NOMO-1 treated with dmso at 0.1 percent for 144 hours (cell line): ENCODE results near the gene DOK7.
A peak's percentile ranks its signal among the peaks of the same experiment; 100 is the strongest.

Experiments
- DNase-seq: peaks from one replicate; lab custom pipeline; 2025; ENCODE audit not compliant: unreplicated experiment; lab: John Stamatoyannopoulos, UW

The DOK7 gene

DNA sequence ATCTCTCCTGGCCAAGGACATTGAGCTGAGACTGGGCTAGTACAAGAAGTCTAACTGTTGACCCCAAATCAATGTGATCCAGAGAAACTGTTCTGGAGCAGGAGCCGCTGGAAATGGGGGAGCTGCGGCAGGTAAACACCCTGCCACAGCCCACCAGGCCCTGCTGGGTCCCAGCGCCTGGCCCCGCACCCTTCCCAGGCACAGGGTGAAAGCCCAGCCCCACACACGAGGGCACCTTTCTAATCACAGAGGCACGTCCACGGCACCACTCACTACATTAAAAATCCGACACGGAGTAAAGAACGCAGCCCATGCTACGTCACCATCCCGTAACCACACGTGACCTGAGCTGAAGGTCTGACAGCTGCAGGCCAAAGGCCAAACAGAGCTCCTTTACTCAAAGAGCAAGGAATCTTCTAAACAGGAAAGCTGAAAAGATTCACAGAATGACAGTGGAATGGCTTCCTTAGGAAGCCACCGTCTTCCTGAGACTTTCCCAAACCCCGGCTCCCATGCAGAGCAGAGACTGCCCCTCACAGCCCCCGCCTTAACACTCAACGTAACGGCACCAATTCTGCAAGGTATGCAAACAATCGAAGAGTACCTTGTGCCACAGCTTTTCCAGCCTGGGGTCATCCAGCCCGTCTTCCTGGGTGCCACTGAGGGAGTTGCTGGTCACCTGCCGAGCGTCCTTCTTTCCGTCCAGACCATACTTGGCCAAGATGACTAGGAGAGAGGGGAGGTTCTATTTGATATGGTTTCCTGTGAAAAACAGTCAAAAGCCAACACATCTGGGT lies 56.6 kb downstream of the DOK7 start:
- no peak for DNase-seq

- DNase-seq, result no peak
These were observed 57.2 kb downstream of the DOK7 start for GRCh38 chr4:3520276-3520675.

DNA sequence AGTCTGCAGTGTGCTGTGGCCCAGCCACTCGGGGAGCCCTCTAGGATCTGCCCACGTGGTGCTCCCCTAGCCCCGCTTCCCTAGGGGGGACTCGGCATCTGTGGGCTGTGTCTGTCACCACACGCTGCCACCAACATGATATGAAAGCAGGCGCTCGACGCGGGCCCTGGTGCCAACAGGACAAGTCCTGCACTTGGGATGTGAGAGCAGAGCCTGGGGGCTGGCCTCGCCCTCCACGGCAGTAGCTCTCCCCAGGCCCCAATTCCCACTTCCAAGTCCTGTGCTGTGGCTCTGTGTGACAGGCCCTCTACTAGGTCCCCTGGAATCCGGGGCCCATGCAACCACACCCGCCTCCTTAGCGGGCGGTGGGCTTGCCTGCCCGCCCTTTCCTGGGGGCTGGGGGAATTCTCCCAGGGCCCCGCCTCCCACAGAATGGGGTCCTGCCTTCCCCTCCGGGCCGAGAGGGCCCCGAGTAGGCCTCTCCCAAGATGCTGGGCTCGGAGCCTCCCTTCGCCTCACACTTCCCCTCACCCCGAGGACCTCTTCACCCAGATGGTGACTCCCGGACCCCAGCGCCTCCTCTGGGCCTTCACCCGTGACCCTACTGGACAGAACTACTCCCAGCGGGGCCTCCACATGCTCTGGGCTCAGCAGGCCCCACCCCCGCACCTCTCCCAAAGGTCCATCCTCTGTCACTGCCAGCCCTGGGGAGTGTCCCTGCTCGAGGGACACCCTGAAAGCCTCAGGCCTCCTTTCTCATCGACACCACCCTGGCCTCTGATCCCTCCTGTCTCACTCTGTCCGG lies 57.9 kb downstream of the DOK7 start:
- no peak for DNase-seq

- no peak for DNase-seq
These were observed 58.7 kb downstream of the DOK7 start for GRCh38 chr4:3521621-3522325.

- no peak for DNase-seq
These were observed 59.2 kb downstream of the DOK7 start for GRCh38 chr4:3522326-3522640.

DNA sequence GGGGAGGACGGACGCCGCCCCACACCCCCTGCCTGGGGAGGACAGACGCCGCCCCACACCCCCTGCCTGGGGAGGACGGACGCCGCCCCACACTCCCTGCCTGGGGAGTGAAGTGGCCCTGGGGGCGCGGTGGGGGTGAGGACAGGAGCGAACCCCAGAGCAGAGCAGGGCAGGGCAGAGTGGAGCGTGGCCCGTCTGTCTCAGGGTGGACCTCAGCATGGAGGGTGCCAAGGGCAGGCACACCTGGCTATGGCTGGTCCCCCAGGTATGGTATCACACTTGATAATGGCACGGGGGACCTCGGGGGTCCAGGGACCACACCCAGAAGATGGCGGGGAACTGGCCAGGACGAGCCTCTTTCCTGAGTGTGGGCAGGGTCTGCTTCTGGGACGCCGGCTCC lies 59.5 kb downstream of the DOK7 start:
- DNase-seq, result no peak

GRCh38 chr4:3523146-3523627 lies 60.1 kb downstream of the DOK7 start:
- DNase-seq, result no peak

DNA sequence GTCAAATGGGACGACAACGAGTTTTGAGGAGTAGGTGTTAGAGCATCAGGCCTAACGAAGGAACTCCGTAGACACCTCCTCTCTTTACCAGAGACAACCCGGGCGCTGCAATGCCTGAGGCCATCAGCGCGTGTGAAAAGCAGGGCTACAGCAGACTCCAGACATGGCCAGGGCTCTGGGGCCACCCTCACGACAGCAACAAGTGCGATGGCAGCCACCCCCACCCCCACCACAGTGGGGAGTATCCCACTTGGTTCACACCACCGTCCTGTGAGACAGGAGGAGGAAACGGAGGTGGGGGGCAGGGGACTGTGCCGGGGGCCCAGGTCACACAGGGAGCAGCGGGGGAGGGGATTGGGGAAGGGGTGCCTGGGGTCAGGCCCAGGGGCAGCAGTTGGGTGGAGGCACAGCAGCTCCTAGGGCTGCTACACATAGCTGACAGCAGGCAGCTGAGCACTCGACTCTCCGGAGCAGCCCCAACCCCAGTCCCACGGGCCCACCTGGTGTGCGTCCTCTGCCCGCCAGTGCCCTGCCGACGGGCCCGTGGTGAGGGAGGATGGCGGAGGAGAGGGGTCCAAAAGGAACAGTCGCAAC lies 60.6 kb downstream of the DOK7 start:
- no peak for DNase-seq

- no peak for DNase-seq
These were observed 61.2 kb downstream of the DOK7 start for GRCh38 chr4:3524349-3524748.

DNA sequence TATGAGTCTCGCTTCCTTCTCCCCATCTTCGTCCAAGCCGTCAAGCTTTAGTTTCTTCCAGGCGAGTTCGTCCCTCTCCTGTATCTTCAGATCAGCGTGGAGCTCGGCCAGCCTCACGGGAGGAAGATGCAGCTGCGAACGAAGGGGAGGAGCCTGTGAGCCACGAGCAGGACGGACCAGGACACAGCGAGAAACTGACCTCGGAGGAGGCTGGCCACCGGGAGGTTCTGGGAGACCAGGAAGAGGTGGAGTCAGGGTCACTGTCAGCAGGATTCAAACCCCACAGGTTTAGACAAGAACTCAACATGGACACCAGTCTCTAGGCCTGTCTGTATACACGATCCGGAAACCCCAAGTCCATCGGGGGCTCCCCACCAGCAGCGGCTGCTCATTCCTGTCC lies 61.8 kb downstream of the DOK7 start:
- no peak for DNase-seq

GRCh38 chr4:3525532-3526430 lies 62.7 kb downstream of the DOK7 start:
- DNase-seq, result no peak

- DNase-seq, result no peak
These were observed 63.4 kb downstream of the DOK7 start for GRCh38 chr4:3526456-3526855.

DNA sequence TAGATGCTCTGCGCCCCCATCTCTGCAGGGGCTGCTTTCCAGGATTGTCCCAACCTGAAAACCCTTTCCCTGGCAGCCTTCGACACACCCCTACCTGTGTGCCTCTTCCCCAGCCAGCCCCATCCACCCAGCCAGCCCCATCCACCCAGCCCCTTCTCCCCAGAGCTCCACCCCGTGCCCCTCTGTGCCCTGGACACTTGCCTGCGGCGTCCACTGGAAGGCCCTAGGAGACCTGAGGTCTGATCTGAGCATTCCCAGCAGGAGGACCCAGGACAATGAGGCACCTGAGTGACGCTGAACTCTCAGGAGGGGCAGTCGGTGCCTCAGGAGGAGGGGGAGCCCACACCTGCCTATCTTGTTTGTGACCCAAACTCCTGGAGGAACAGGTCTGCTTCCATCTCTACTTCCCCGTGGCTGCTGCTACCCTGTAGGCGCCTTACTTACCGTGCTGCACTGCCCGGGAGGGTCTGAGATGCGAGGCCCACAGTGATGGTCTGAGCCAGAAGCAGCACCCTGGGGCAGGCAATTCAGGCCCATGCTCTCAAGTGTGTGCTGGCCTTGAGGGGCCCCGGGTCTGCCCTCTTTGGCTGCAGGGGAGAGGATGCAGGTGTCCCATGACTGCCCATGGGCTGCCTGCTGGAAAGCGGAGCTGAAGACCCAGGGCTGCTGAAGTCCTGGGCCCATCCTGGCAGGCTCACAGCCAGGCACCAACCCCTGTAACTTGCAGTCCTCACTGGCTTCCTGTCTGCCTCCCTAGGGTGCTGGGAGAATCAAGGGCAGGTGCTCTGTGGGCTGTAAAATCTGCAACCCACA lies 64.2 kb downstream of the DOK7 start:
- DNase-seq, result no peak

DNA sequence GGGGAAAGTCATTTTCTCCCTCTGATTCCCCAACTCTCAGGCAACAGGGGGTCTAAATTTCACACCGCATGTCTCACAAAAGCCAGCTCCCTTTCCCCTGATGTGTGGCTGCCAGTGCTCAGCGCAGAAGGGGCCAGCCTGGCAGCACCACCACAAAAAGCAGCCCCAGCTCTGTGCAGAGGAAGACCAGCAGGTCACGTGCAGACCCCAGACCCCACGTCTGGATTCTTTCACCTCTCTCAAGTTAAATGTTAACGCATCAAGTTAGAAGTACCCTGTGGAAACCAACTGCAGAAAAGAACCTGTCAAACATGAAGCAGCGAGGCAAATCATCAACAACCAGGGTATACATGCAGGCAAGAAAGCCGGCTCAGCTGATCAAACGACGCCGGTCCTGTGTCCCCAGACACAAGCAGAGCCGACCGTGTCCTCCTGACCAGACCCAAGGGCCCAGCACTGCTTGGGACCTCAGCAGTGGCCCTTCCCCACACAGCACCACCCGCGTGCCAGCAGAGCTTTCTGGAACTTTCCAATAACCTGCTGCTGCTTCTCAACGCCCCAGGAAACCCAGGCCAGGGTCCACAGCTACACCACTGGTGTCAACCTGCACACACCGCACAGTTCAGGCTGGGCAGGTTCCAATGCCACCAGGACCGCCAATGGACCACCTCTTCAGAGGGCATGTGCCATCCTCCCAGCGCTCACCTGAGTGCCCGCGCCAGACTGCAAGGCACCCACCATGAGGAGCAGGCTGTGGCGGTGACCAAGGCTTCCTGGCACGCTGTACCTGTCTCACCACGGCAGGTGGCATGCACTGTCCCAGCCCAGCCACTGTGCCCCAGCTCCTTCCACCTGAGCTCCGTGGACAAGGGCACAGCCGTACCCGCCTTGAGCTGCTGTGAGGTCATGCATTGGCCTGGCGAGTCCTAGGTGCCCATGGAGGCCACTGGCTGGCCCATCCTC lies 65.1 kb downstream of the DOK7 start:
- no peak for DNase-seq

- peak; percentile 86 for DNase-seq
These were observed 66.3 kb downstream of the DOK7 start for GRCh38 chr4:3529363-3529762.

GRCh38 chr4:3530051-3530450 lies 66.9 kb downstream of the DOK7 start:
- DNase-seq, result no peak

GRCh38 chr4:3530663-3531254 lies 67.7 kb downstream of the DOK7 start:
- no peak for DNase-seq

DNA sequence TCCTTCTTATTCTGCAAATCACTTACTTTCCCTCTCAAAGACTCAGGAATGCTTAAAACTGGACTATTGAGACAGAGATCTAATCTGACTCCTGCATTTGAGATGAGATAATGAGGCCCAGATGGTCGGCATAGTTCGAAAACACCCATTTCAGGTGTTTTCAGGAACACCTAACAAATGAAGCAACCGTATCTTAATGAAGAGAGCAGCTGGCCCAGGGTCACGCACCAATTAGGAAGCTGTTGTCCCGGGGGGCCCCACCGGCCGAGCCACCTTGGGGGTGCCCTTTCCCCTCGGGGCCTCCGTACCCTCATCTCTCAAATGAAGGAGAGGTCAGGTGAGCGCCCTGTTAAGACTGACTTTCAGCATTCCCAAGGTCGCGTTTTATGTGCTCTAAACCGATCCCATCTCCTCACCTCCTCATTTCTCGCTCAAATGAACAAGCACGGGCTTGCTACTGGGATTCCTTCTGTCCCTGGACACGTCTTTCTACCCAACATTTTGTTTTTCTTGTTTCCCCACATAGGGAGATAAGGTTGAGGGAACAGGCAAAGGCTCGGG lies 68.3 kb downstream of the DOK7 start:
- no peak for DNase-seq
